OCI-LY7 (cell line): ENCODE measurements around the gene EIF4E3. TPM values are rescaled to one million over a fixed set of nuclear protein-coding genes. Genes with fewer than 3 reads are reported as not detected.

ENCODE experiments used
- BruUV-seq: library from RNA; stranded (reverse); fragments of 400-500 nt; replicated peaks from 2 replicates; lab custom pipeline; 2021; lab: Mats Ljungman, UMichigan
- CTCF ChIA-PET: fragments of 300-600 bp; sonication (Branson Sonifier 250); formaldehyde crosslinking; loops from one replicate; lab custom pipeline; 2022; ENCODE audit warnings: antibody characterized with exemption; ENCODE audit not compliant: unreplicated experiment; lab: Charles Lee
- POLR2A ChIA-PET: fragments of 300-600 bp; sonication (Branson Sonifier 250); formaldehyde crosslinking; loops from one replicate; lab custom pipeline; 2022; ENCODE audit warnings: antibody characterized with exemption; lab: Charles Lee
- DNase-seq: peaks from one replicate; pipeline ENCODE4 v3.0.0-alpha.2; 2015; ENCODE audit warnings: low spot score
- H2AFZ ChIP-seq: fragments of 200-600 bp; sonication (generic), shearing (Covaris generic); 2 replicates; pipeline ENCODE4 v1.6.1; 2014; ENCODE audit warnings: mild to moderate bottlenecking, antibody characterized with exemption, low read length, moderate library complexity
- H3K27ac ChIP-seq: fragments of 200-600 bp; sonication (generic); 2 replicates; pipeline ENCODE4 v1.5.1; 2014; ENCODE audit warnings: mixed run types, low read depth, mild to moderate bottlenecking, moderate library complexity, low read length, inconsistent platforms; ENCODE audit not compliant: poor library complexity, severe bottlenecking
- H3K36me3 ChIP-seq: fragments of 200-600 bp; sonication (generic); 2 replicates; pipeline ENCODE4 v1.6.1; 2014; ENCODE audit warnings: mild to moderate bottlenecking, antibody characterized with exemption, low read length, moderate library complexity, mixed read lengths; ENCODE audit not compliant: insufficient read depth
- H3K4me1 ChIP-seq: fragments of 200-600 bp; sonication (generic); 2 replicates; pipeline ENCODE4 v1.5.1; 2014; ENCODE audit warnings: mild to moderate bottlenecking, low read length; ENCODE audit not compliant: insufficient read depth, poor library complexity, severe bottlenecking
- H3K4me2 ChIP-seq: fragments of 200-600 bp; sonication (generic); 2 replicates; pipeline ENCODE4 v1.6.1; 2014; ENCODE audit warnings: mild to moderate bottlenecking, low read length
- H3K4me3 ChIP-seq: fragments of 200-600 bp; sonication (generic); 2 replicates; pipeline ENCODE4 v1.5.1; 2014; ENCODE audit warnings: mild to moderate bottlenecking, low read depth, low read length; ENCODE audit not compliant: poor library complexity, severe bottlenecking
- H3K79me2 ChIP-seq: fragments of 200-600 bp; sonication (generic); 2 replicates; pipeline ENCODE4 v1.6.1; 2016; ENCODE audit warnings: low read depth, mild to moderate bottlenecking, low read length, moderate library complexity, mixed read lengths; ENCODE audit not compliant: insufficient read depth
- H3K9me2 ChIP-seq: fragments of 200-600 bp; sonication (generic); 2 replicates; pipeline ENCODE4 v1.6.1; 2016; ENCODE audit warnings: mild to moderate bottlenecking, low read length, mixed read lengths; ENCODE audit not compliant: insufficient read depth
- H3K9me3 ChIP-seq: fragments of 200-600 bp; sonication (generic); 2 replicates; pipeline ENCODE4 v1.6.1; 2014; ENCODE audit warnings: mild to moderate bottlenecking, mixed run types, low read length, mixed read lengths
- H4K20me1 ChIP-seq: fragments of 200-600 bp; sonication (generic); 2 replicates; pipeline ENCODE4 v1.6.1; 2014; ENCODE audit warnings: mild to moderate bottlenecking, antibody characterized with exemption, low read length, moderate library complexity, mixed read lengths; ENCODE audit not compliant: insufficient read depth
- intact Hi-C: fragments of 100-400 bp; cut with micrococcal nuclease; formaldehyde crosslinking; loops from one replicate; pipeline ENCODE4 v1.10.0; 2022; ENCODE audit not compliant: unreplicated experiment
- total RNA-seq, 2 experiments: library from RNA; depleted of rRNA in 1 of 2; stranded (reverse); fragments of >200 nt in 1 of 2; shearing (Covaris generic) in 1 of 2; gene quantifications; 2 replicates each; pipeline ENCODE4 v1.2.3, GENCODE V29; 2014 to 2022
- TF ChIP-seq, protein P1 (sequence below): fragments of 200-600 bp; sonication (generic); conservative IDR thresholded peaks from 2 replicates; pipeline ENCODE4 v1.5.1; 2014; ENCODE audit warnings: mild to moderate bottlenecking, antibody characterized with exemption, low read length, moderate library complexity, mixed read lengths

The EIF4E3 gene
- total RNA-seq, 2 experiments from 2014 or later, result not detected

DNA sequence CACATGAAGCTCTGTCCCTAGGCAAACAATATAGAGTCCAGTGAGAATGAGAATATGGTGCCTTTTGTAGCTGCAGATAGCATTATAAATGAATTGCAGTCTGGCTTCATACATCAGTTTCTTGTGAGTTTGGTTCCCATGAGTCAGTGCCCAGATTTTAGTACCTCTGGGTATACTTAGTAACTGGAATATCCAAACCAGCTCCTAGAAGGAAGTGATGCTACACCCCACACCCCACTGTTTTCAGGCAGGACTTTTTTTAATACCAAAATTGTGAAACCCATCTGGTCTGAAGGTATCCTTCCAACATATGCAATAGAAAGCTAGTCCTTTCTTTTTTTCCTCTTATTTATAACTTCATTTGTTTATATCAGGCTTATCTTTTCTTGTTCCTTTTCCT is 99.5 kb downstream of the EIF4E3 start:
- H2AFZ ChIP-seq, result no peak overlapping the region
- TF ChIP-seq, protein P1, sequence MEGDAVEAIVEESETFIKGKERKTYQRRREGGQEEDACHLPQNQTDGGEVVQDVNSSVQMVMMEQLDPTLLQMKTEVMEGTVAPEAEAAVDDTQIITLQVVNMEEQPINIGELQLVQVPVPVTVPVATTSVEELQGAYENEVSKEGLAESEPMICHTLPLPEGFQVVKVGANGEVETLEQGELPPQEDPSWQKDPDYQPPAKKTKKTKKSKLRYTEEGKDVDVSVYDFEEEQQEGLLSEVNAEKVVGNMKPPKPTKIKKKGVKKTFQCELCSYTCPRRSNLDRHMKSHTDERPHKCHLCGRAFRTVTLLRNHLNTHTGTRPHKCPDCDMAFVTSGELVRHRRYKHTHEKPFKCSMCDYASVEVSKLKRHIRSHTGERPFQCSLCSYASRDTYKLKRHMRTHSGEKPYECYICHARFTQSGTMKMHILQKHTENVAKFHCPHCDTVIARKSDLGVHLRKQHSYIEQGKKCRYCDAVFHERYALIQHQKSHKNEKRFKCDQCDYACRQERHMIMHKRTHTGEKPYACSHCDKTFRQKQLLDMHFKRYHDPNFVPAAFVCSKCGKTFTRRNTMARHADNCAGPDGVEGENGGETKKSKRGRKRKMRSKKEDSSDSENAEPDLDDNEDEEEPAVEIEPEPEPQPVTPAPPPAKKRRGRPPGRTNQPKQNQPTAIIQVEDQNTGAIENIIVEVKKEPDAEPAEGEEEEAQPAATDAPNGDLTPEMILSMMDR, result no peak
- no peaks in the 10 kb centered on the region for H3K9me2 ChIP-seq
- DNase-seq, result no peak
- H3K4me3 ChIP-seq, result no peak overlapping the region
- POLR2A ChIA-PET, result no interaction called here
- no peak overlapping the region for H3K4me2 ChIP-seq
- no peaks in the 10 kb centered on the region for H4K20me1 ChIP-seq
- H3K9me3 ChIP-seq, result no peaks in the 10 kb centered on the region
- intact Hi-C loops, result no loop called here
- no peaks in the 10 kb centered on the region for H3K36me3 ChIP-seq
- peaks cover 3% of the 10 kb centered on the region for H3K4me1 ChIP-seq
- no peaks in the 10 kb centered on the region for H3K79me2 ChIP-seq
- BruUV-seq, result no TSS peak
- CTCF ChIA-PET, result no interaction called here
- H3K27ac ChIP-seq, result no peak overlapping the region

Other genes with a start within 250 kb of the EIF4E3 start
- gene FOXP1, start 141.7 kb downstream of the EIF4E3 start, total RNA-seq (2014; rRNA removed; shearing (Covaris generic)), result 67.2 and 87.3 TPM in 2 replicates
- 151 and 168 TPM in 2 replicates for gene FOXP1, start 141.7 kb downstream of the EIF4E3 start, total RNA-seq (2022)
- gene GPR27, start 28.5 kb upstream of the EIF4E3 start, total RNA-seq (2014; rRNA removed; shearing (Covaris generic)), result not detected in 2 replicates
- gene GPR27, start 28.5 kb upstream of the EIF4E3 start, total RNA-seq (2022), result not detected in 2 replicates
- not detected in 2 replicates for gene PROK2, start 59.7 kb upstream of the EIF4E3 start, total RNA-seq (2014; rRNA removed; shearing (Covaris generic))
- gene PROK2, start 59.7 kb upstream of the EIF4E3 start, total RNA-seq (2022), result not detected in 2 replicates